ENCODE data around the gene ZNF254. TPM values are rescaled to one million over a fixed set of nuclear protein-coding genes. Genes with fewer than 3 reads are reported as not detected.

Gene ZNF254
- total RNA-seq, 2 experiments from 2014 or later: 13.4 to 14.0 TPM

DNA sequence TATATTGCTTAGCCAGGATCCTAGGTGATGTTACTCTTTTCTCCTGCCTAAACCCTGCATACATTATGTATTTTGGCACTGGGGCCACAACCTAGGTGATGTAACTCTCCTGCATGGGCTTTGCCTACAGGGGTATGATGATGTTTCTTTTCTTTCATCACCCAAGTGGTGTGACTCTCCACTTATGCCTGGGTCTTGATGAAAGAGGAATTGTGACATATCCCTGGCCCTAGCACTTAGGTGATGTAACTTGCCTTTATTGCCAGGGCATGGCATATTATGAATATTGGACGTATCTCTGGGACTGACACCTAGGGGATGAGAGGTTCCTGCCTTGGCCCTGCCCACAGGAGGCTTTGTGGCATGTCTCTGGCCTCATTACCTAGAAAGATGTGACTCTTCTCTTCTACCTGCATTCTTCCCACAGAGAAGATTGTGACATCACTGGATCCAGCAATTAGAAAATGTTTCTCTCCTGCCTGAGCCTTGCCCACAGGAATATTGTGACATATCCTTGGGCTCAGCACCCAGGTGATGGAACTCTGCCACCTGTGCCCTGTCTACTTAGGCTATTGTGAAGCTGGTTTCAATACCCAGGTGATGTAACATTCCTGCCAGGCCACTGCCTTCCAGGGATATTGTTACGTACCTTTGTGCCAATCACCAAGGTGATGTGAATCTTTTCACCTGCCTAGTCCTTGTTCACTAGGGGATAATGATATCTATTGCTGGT lies 27.3 kb upstream of the ZNF254 start:
- Histone ChIP-seq H3K4me3 (ENCODE audit: low read length) (no peak overlapping the region), H3K9me3 (ENCODE audit: control insufficient read depth in 1 of 2, insufficient read depth in 1 of 2, low read length in 2 of 2) (no peaks in the 10 kb centered on the region), H3K4me1 (ENCODE audit: insufficient read depth, low read length) (no peaks in the 10 kb centered on the region), H3K27me3 (ENCODE audit: control insufficient read depth in 1 of 2, insufficient read depth in 2 of 2, low read length in 2 of 2) (no peaks in the 10 kb centered on the region), H3K27ac (ENCODE audit: low read depth in 1 of 2, low read length in 2 of 2) (no peak overlapping the region), H3K36me3 (ENCODE audit: insufficient read depth, low read length) (peaks cover 39% of the 10 kb centered on the region)
- peaks cover 73% of the 10 kb centered on the region for H3K36me3 Mint-ChIP-seq (ENCODE audit: low read depth)
- ChIA-PET POLR2A (no interaction called here), CTCF (no interaction called here)
- no peak for DNase-seq
- H3K27me3 Mint-ChIP-seq: no peaks in the 10 kb centered on the region
- TF ChIP-seq CTCF (IDR thresholded peaks at IDR 0.05): no peak
- no peak overlapping the region for H3K4me3 Mint-ChIP-seq
- H3K27ac Mint-ChIP-seq: no peak overlapping the region
- H3K4me1 Mint-ChIP-seq (ENCODE audit: low read depth): no peaks in the 10 kb centered on the region
- no peak for ATAC-seq (ENCODE audit: poor library complexity)
- H3K9me3 Mint-ChIP-seq: no peaks in the 10 kb centered on the region
- intact Hi-C loops (cut with DNase I, micrococcal nuclease): no loop called here

DNA sequence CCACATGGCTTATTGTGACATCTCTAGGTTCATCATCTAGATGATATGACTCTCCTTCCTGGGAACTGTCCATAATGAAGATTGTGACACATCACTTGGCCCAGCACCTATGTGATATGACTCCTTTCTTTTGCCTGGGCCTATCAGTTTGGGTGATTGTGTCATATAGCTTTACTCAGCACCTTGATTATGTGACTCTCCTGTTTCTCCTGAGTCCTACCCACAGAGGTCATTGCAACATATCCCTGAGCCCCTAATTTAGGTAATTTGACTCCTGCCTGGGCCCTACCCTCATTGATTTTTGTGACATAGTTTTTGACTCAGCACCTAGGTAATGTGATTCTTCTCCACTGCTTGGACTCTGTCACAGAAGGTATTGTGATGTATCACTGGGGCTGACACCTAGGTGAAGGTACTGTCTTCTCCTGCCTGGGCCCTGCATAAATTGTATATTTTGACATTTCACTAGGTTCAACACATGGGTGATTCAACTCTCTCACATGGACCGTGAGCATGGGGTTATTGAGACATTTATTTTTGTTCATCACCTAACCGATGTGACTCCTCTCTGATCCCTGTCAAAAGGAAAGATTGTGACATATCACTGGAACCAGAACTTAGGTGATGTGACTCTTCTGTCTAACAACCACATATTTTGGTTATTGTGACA lies 26.2 kb upstream of the ZNF254 start:
- ChIA-PET POLR2A (no interaction called here), CTCF (no interaction called here)
- no peaks in the 10 kb centered on the region for H3K27me3 Mint-ChIP-seq
- ATAC-seq (ENCODE audit: poor library complexity) (no peak), DNase-seq (no peak)
- H3K4me1 Mint-ChIP-seq (ENCODE audit: low read depth): no peaks in the 10 kb centered on the region
- no peaks in the 10 kb centered on the region for H3K9me3 ChIP-seq (ENCODE audit: control insufficient read depth in 1 of 2, insufficient read depth in 1 of 2, low read length in 2 of 2)
- no peak overlapping the region for H3K4me3 Mint-ChIP-seq
- no peak for TF ChIP-seq CTCF (IDR thresholded peaks at IDR 0.05)
- no peak overlapping the region for H3K27ac Mint-ChIP-seq
- H3K4me3 ChIP-seq (ENCODE audit: low read length): no peak overlapping the region
- H3K4me1 ChIP-seq (ENCODE audit: insufficient read depth, low read length): no peaks in the 10 kb centered on the region
- H3K9me3 Mint-ChIP-seq: no peaks in the 10 kb centered on the region
- no peak overlapping the region for H3K27ac ChIP-seq (ENCODE audit: low read depth in 1 of 2, low read length in 2 of 2)
- H3K27me3 ChIP-seq (ENCODE audit: control insufficient read depth in 1 of 2, insufficient read depth in 2 of 2, low read length in 2 of 2): no peaks in the 10 kb centered on the region
- peaks cover 38% of the 10 kb centered on the region for H3K36me3 ChIP-seq (ENCODE audit: insufficient read depth, low read length)
- peaks cover 78% of the 10 kb centered on the region for H3K36me3 Mint-ChIP-seq (ENCODE audit: low read depth)
- intact Hi-C loops (cut with DNase I, micrococcal nuclease): no loop called here

DNA sequence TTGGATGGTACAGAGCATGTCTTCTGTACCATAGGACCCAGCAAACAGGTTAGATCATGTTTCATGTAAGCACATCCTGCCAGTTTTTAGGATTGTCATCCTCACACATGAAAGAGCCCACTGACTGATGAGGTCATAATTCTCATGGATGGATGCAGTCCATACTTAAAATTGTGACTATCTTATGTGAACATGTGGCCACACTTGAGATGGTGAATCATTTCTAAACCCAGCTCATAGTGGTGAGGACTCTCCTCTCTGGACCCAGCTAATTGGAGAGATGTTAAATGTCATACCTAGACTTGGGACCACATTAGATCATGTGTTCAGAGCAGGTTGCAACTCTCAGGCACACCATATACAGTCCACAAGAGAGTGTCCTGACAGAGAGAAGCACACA lies 24.8 kb upstream of the ZNF254 start:
- ChIA-PET POLR2A (no interaction called here), CTCF (interaction anchor here (0.9 kb wide), 1 partner anchor 72 kb away, joined by 4 read pairs; no protein-coding TSS in a partner anchor)
- H3K9me3 Mint-ChIP-seq: no peaks in the 10 kb centered on the region
- no peak overlapping the region for H3K27ac Mint-ChIP-seq
- Histone ChIP-seq H3K27me3 (ENCODE audit: control insufficient read depth in 1 of 2, insufficient read depth in 2 of 2, low read length in 2 of 2) (no peaks in the 10 kb centered on the region), H3K4me1 (ENCODE audit: insufficient read depth, low read length) (no peaks in the 10 kb centered on the region), H3K36me3 (ENCODE audit: insufficient read depth, low read length) (peaks cover 39% of the 10 kb centered on the region), H3K27ac (ENCODE audit: low read depth in 1 of 2, low read length in 2 of 2) (no peak overlapping the region), H3K4me3 (ENCODE audit: low read length) (no peak overlapping the region), H3K9me3 (ENCODE audit: control insufficient read depth in 1 of 2, insufficient read depth in 1 of 2, low read length in 2 of 2) (no peaks in the 10 kb centered on the region)
- H3K36me3 Mint-ChIP-seq (ENCODE audit: low read depth): peaks cover 75% of the 10 kb centered on the region
- no peaks in the 10 kb centered on the region for H3K27me3 Mint-ChIP-seq
- ATAC-seq (ENCODE audit: poor library complexity): no peak
- TF ChIP-seq CTCF (IDR thresholded peaks at IDR 0.05): no peak
- H3K4me1 Mint-ChIP-seq (ENCODE audit: low read depth): no peaks in the 10 kb centered on the region
- H3K4me3 Mint-ChIP-seq: no peak overlapping the region
- no peak for DNase-seq
- intact Hi-C loops (cut with DNase I, micrococcal nuclease): no loop called here
